SK-N-SH (cell line): Measurements from ENCODE around the gene CD63.

Source experiments
- RFX5 ChIP-seq: IDR thresholded peaks from 2 replicates; pipeline ENCODE4 v1.6.1; 2012; ENCODE audit warnings: mild to moderate bottlenecking, improper control_type of control experiment, low read length
- SIN3A ChIP-seq: IDR thresholded peaks from 2 replicates; pipeline ENCODE4 v1.6.1; 2012; ENCODE audit warnings: low read depth, mild to moderate bottlenecking, low read length, moderate library complexity, borderline replicate concordance
- USF2 ChIP-seq: fragments of 150-350 bp; IDR thresholded peaks from 2 replicates; pipeline ENCODE4 v1.6.1; 2017; ENCODE audit warnings: antibody characterized with exemption, low read length, low read depth, borderline replicate concordance
- TF ChIP-seq, protein P1 (sequence below): fragments of 200-600 bp; sonication (generic); IDR thresholded peaks from 2 replicates; pipeline ENCODE4 v1.6.1; 2017; ENCODE audit warnings: antibody characterized with exemption, mild to moderate bottlenecking, moderate library complexity
- TF ChIP-seq, protein P2 (sequence below): IDR thresholded peaks from 2 replicates; pipeline ENCODE4; 2012
- TF ChIP-seq, protein P3 (sequence below): IDR thresholded peaks from 2 replicates; pipeline ENCODE4 v1.6.1; 2012; ENCODE audit warnings: mild to moderate bottlenecking, low read depth, low read length, moderate library complexity

GRCh38 chr12:55719371-55719770 is 9.4 kb downstream of the CD63 start:
- no peak for TF ChIP-seq RFX5
- no peak for TF ChIP-seq USF2
- TF ChIP-seq, protein P1, sequence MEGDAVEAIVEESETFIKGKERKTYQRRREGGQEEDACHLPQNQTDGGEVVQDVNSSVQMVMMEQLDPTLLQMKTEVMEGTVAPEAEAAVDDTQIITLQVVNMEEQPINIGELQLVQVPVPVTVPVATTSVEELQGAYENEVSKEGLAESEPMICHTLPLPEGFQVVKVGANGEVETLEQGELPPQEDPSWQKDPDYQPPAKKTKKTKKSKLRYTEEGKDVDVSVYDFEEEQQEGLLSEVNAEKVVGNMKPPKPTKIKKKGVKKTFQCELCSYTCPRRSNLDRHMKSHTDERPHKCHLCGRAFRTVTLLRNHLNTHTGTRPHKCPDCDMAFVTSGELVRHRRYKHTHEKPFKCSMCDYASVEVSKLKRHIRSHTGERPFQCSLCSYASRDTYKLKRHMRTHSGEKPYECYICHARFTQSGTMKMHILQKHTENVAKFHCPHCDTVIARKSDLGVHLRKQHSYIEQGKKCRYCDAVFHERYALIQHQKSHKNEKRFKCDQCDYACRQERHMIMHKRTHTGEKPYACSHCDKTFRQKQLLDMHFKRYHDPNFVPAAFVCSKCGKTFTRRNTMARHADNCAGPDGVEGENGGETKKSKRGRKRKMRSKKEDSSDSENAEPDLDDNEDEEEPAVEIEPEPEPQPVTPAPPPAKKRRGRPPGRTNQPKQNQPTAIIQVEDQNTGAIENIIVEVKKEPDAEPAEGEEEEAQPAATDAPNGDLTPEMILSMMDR: no peak
- no peak for TF ChIP-seq SIN3A
- TF ChIP-seq, protein P2, sequence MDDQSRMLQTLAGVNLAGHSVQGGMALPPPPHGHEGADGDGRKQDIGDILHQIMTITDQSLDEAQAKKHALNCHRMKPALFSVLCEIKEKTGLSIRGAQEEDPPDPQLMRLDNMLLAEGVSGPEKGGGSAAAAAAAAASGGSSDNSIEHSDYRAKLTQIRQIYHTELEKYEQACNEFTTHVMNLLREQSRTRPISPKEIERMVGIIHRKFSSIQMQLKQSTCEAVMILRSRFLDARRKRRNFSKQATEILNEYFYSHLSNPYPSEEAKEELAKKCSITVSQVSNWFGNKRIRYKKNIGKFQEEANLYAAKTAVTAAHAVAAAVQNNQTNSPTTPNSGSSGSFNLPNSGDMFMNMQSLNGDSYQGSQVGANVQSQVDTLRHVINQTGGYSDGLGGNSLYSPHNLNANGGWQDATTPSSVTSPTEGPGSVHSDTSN: no peak
- TF ChIP-seq, protein P3, sequence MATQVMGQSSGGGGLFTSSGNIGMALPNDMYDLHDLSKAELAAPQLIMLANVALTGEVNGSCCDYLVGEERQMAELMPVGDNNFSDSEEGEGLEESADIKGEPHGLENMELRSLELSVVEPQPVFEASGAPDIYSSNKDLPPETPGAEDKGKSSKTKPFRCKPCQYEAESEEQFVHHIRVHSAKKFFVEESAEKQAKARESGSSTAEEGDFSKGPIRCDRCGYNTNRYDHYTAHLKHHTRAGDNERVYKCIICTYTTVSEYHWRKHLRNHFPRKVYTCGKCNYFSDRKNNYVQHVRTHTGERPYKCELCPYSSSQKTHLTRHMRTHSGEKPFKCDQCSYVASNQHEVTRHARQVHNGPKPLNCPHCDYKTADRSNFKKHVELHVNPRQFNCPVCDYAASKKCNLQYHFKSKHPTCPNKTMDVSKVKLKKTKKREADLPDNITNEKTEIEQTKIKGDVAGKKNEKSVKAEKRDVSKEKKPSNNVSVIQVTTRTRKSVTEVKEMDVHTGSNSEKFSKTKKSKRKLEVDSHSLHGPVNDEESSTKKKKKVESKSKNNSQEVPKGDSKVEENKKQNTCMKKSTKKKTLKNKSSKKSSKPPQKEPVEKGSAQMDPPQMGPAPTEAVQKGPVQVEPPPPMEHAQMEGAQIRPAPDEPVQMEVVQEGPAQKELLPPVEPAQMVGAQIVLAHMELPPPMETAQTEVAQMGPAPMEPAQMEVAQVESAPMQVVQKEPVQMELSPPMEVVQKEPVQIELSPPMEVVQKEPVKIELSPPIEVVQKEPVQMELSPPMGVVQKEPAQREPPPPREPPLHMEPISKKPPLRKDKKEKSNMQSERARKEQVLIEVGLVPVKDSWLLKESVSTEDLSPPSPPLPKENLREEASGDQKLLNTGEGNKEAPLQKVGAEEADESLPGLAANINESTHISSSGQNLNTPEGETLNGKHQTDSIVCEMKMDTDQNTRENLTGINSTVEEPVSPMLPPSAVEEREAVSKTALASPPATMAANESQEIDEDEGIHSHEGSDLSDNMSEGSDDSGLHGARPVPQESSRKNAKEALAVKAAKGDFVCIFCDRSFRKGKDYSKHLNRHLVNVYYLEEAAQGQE: no peak
